Glomerular endothelial cell (primary cell): ENCODE data around the gene FYN. TPM values are rescaled to one million over a fixed set of nuclear protein-coding genes. Genes with fewer than 3 reads are reported as not detected.

Experiments used
- DNase-seq: peaks from one replicate; pipeline ENCODE4 v3.0.0-alpha.2; 2011; ENCODE audit warnings: low read depth, low spot score; ENCODE audit errors: extremely low read depth
- total RNA-seq: library from RNA; depleted of rRNA; stranded (reverse); fragments of >200 nt; gene quantifications from 2 replicates; pipeline ENCODE4 v1.2.3, GENCODE V29; 2015

FYN gene
- total RNA-seq, 1 donor from 2014 or later = 208 TPM

GRCh38 chr6:111736005-111736608 lies 137.1 kb downstream of the FYN start:
- DNase-seq = no peak

- no peak for DNase-seq
Measured at GRCh38 chr6:111734068-111735061, 138.9 kb downstream of the FYN start.

DNA sequence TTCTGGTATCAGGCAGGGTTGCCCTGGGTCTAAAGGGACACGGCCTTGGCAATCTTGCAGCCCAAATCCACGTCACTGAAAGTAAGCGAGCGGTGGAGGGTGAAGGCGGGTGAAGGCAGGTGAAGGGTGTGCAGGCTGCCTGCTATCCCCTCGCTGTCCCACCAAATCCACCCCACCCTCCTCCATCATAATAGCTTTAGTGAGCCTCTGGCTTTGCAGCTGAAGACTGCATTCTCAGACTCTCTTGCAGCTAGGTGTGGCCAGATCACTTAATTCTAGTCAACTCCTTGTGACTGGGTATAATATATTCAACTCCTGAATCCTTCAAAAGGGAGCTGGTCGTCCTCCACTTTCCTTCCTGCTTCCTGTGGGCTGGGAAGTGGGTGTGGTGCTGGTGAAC lies 140.9 kb downstream of the FYN start:
- no peak for DNase-seq

DNA sequence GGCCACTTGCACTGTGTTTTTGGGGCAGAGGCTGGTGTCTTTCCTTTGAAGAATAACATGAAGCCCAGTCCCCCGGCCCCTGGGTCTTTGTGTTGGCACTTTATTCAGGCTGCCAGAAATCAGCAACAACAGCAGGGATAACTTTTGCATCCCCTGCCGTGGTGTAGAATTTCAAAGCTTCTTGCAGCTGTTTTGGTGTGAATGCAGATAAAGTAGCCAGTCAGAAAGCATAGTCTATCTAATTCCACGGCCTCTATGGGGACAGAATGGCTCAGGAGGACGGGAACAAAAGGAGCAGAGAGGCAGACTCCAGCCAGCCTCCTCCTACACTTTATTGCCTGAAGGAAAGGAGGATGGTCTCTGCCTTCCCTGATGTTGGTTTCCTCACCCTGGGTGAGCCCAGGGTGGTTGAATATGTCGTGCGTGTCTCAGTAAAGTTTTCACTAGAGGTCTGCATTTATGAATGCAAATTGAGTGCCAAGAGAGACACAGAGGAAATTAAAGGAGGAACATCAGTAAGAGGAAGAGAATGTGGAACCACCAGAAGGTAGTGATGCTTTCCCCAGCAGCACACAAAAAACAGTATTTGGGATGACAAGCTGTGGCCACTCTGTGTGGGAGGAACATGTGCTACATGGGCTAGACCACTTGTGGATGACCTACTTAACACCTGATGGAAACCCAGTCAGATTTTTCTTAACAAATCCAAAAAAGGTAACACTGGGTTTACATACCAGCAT lies 141.6 kb downstream of the FYN start:
- no peak for DNase-seq

DNA sequence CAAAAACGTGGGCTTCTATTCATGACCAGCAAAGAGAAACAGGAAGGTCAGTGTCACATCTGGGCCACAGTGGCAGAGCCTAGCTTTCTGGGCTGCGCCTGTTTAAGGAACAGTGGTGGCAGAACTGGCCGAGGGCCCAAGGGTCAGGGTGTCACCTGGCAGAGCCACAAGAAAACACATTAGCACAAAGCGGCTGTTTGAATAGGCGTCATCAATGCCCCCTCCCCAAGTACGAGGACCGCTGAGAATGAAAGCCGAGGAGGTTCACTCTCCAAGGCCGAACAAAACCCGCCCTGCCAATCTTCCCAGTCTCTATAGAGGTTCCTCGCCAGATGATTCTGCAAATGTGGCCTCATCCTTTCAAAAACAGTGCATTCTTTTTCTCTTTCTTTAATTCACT lies 142.4 kb downstream of the FYN start:
- DNase-seq = no peak

DNA sequence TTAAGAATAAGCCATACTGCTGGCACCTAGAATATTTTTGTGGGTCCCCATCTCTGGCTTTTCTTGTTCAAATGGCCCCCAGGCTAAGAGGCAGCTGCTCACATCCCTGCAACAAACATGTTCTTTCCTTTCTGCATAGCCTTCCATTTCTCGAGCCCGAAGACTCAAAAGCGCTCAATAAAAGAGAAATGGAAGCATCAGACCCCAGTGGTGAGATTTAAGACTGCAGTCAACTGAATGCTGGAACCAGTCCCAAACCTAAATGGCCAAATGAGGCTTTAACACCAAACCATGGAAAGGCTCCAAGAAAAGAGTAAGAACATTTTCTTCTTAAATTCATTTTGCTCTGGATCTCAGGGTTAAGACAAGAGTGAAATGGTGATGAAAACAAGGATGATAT lies 145.4 kb downstream of the FYN start:
- DNase-seq = no peak

DNA sequence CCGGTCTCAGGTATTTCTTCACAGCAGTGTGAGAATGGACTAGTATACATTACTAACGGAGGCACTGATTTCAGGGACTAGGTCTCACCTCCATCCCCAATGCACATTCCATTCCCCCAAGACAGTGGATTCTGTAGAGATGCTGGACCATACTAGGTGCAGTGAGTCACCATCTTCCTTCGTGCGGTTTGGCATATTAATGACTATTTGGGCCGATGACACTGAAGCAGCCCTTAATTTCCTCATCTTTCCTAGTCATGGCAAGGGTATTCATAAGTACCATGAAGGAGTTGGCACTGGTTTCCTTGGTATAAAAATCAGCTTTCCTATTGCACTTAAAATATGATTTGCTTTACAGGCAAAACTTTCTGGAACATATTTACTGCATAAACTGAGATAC lies 146.2 kb downstream of the FYN start:
- no peak for DNase-seq

DNA sequence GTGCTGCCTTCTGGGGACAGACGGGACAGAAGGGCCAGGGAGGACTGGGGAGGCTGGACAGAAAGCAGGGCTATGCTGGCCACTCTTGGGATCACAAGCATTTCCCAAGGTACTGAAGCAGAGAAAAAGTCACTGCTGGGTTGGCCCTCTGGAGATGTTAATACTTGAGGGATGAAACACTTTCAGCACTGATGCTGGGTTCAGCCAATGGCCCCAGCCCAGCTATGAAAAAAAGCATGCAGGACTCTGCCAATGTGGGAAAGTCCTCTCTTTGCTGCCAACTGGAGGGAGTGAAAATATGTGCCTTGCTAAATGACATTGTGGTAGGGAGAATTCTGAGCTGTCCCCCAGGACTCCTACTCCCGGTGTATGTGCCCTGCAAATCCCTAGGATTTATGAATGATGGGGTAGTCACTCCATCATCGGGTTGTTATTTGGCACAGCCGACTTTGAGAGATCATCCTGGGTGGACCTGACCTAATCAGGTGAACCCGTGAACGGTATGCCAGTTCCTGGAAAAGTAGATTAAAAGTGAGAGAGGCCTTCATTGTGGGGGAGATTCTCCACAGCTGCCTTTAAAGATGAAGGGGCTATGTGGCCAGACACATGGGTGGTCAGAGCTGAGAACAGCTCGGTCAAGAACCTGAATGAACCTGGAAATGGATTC lies 147.7 kb downstream of the FYN start:
- no peak for DNase-seq

GRCh38 chr6:111724505-111724904 lies 148.7 kb downstream of the FYN start:
- no peak for DNase-seq

GRCh38 chr6:111724039-111724438 lies 149.2 kb downstream of the FYN start:
- DNase-seq = no peak

DNA sequence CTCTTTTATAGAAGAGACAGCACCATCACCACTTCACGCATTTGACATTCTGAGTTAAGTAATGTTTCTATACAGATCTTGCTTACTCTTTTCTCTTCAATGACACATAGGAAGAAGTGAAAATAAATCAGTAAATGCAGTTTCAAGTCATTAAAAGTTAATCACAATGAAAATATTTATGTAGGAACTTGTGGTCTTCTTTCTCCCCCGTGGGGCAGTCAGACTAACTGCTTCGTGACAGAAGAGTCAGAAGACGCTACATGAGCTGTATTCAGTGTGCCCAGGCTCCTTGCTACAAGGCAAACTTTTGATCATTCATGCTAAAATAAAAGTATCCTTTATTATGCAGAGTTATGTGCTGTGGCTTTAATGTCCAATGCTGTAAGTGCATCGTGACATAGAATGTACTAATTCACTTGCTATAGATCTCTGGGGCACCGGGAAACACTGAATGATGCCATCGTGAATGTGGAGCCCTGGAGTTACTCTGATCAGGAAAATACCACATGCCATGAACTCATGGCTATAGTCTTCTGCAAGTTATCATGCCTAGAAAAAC lies 149.8 kb downstream of the FYN start:
- no peak for DNase-seq

- no peak for DNase-seq
Measured at GRCh38 chr6:111722179-111722731, 151.0 kb downstream of the FYN start.

GRCh38 chr6:111721753-111722154 lies 151.5 kb downstream of the FYN start:
- DNase-seq = no peak

- no peak for DNase-seq
Measured at GRCh38 chr6:111720931-111721496, 152.2 kb downstream of the FYN start.

GRCh38 chr6:111718990-111719389 lies 154.3 kb downstream of the FYN start:
- DNase-seq = no peak

DNA sequence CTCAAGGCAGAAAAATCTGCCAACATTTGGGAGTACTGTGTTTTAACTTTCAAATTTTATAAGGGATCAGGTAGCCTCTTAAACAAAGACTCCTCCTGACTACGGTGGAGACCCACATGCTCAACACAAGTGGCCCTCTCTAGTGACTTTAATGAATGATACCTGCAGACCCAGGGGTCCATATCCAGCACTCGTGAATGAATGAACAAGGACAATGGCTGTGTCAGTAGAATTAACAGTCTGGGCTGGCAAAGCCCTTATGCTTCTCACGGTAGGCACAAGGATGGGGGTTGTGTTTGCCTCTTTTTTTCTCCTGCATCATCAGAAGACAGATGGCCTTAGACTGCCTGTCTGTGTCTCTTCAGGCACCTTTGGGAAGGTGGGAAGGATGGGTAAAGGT lies 154.9 kb downstream of the FYN start:
- DNase-seq = no peak

- DNase-seq = no peak
Measured at GRCh38 chr6:111717621-111718020, 155.6 kb downstream of the FYN start.

DNA sequence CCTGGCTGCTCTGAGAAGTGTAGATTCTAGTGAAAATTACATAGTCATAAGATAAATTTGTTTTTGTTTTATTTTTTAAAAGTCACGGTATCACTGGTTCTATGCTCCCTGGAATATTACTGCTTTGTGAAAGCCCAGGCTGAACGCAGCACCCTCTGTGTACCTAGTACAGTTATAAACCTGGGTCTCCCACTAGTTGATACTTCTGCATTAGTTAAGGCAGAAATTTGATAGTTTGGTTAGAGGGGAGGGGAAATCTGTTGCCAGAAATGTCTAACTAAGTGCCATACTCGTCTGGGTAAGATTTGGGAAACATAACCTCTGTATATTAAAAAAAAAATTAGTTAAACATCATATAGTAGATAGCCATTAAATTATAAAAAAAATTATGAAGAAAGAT lies 156.9 kb downstream of the FYN start:
- no peak for DNase-seq

GRCh38 chr6:111715321-111715720 lies 157.9 kb downstream of the FYN start:
- no peak for DNase-seq
